ENCODE data around the gene KLHDC7A. TPM values are rescaled to one million over a fixed set of nuclear protein-coding genes. Genes with fewer than 3 reads are reported as not detected.
A peak's percentile ranks its signal among the peaks of the same experiment; 100 is the strongest.

The KLHDC7A gene
- total RNA-seq, 2 donors from 2014 or later, result not detected

- no peak for DNase-seq (ENCODE audit: low spot score)
- intact Hi-C loops (cut with DNase I), result no loop called here
Measured at GRCh38 chr1:18469514-18469913, 11.2 kb upstream of the KLHDC7A start.

GRCh38 chr1:18470671-18471355, 9.9 kb upstream of the KLHDC7A start:
- DNase-seq (ENCODE audit: low spot score), result no peak
- intact Hi-C loops (cut with DNase I), result no loop called here

GRCh38 chr1:18473195-18473815, 7.4 kb upstream of the KLHDC7A start:
- intact Hi-C loops (cut with DNase I), result no loop called here
- DNase-seq (ENCODE audit: low spot score), result no peak

- DNase-seq (ENCODE audit: low spot score), result no peak
- intact Hi-C loops (cut with DNase I), result no loop called here
Measured at GRCh38 chr1:18474559-18475175, 6.1 kb upstream of the KLHDC7A start.

GRCh38 chr1:18475234-18475905, 5.4 kb upstream of the KLHDC7A start:
- intact Hi-C loops (cut with DNase I), result no loop called here
- DNase-seq (ENCODE audit: low spot score), result no peak

- intact Hi-C loops (cut with DNase I), result no loop called here
- DNase-seq (ENCODE audit: low spot score), result no peak
Measured at GRCh38 chr1:18479454-18479853, 1.3 kb upstream of the KLHDC7A start.

GRCh38 chr1:18481190-18481920, 625 bp downstream of the KLHDC7A start:
- DNase-seq (ENCODE audit: low spot score), result peak; percentile 80
- intact Hi-C loops (cut with DNase I), result no loop called here

- intact Hi-C loops (cut with DNase I), result loop anchor here in 1 of 2 donors (2.0 kb wide), 1 partner anchor 47 kb away; no protein-coding TSS in a partner anchor
- no peak for DNase-seq (ENCODE audit: low spot score)
Measured at GRCh38 chr1:18481921-18482701, 1.4 kb downstream of the KLHDC7A start.

GRCh38 chr1:18482721-18483425, 2.1 kb downstream of the KLHDC7A start:
- DNase-seq (ENCODE audit: low spot score), result no peak
- intact Hi-C loops (cut with DNase I), result loop anchor here in 1 of 2 donors (2.0 kb wide), 1 partner anchor 48 kb away; no protein-coding TSS in a partner anchor

GRCh38 chr1:18484276-18484675, 3.5 kb downstream of the KLHDC7A start:
- intact Hi-C loops (cut with DNase I), result no loop called here
- no peak for DNase-seq (ENCODE audit: low spot score)

- peak; percentile 49 for DNase-seq (ENCODE audit: low spot score)
- intact Hi-C loops (cut with DNase I), result no loop called here
Measured at GRCh38 chr1:18484721-18485120, 4.0 kb downstream of the KLHDC7A start.

- DNase-seq (ENCODE audit: low spot score), result peak; percentile 64
- intact Hi-C loops (cut with DNase I), result no loop called here
Measured at GRCh38 chr1:18485227-18485626, 4.5 kb downstream of the KLHDC7A start.

- intact Hi-C loops (cut with DNase I), result no loop called here
- peak; percentile 43 for DNase-seq (ENCODE audit: low spot score)
Measured at GRCh38 chr1:18486195-18486594, 5.5 kb downstream of the KLHDC7A start.

GRCh38 chr1:18489417-18490143, 8.8 kb downstream of the KLHDC7A start:
- intact Hi-C loops (cut with DNase I), result no loop called here
- DNase-seq (ENCODE audit: low spot score), result peak; percentile 53

- intact Hi-C loops (cut with DNase I), result no loop called here
- DNase-seq (ENCODE audit: low spot score), result no peak
Measured at GRCh38 chr1:18491168-18491567, 10.4 kb downstream of the KLHDC7A start.

- no peak for DNase-seq (ENCODE audit: low spot score)
- intact Hi-C loops (cut with DNase I), result no loop called here
Measured at GRCh38 chr1:18494304-18494703, 13.6 kb downstream of the KLHDC7A start.

- intact Hi-C loops (cut with DNase I), result no loop called here
- DNase-seq (ENCODE audit: low spot score), result peak; percentile 64
Measured at GRCh38 chr1:18495635-18496034, 14.9 kb downstream of the KLHDC7A start.
